HG03175 (cell line): ENCODE results near the gene PHF10.
"Not testable (repeated sequence)": the region's sequence is repeated elsewhere in the genome, so short reads cannot be mapped to it uniquely, and the experiment has no call there.

ENCODE experiments used
- ATAC-seq: cut with Tn5 transposase; IDR thresholded peaks from one replicate; pipeline ENCODE4 v1.9.1; 2021; ENCODE audit warnings: mild to moderate bottlenecking, moderate library complexity; ENCODE audit not compliant: unreplicated experiment

Gene PHF10

DNA sequence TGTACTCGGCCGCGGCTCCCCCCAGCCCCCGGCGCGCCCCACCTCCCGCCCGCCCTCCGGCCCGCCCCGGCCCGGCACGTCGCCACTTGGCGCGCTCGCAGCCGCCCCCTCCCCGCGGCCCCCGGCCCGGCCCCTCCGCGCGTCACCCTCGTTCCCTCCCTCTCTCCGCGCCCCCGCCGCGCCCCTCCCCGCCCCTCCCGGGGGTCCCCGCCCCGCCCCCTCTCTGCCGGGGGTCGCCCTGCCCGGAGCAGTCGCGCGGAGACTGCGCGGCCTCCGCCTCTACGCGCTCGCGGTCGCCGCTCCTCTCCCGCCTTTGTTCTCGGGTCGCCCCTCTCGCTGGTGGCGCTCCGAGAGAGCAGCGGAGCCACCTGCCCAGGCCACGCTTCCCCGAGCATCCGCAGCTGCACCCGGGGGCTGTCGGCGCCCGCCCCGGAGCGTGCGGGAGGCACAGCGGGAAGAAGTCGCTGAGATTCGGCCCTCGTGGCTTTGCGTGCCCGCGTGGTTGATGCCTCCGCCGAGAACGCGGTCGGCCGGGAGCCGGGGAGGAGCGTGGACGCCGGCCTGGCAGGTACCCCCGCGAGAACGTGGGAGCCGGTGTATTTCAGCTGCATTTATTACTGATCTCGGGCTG is at the start of gene PHF10:
Gene PHF10 (minus strand): TSS at position 7 of the 631 bp plus-strand sequence. CDS start 569 bp downstream, outside the sequence.
- peak; percentile 38 for ATAC-seq

- ATAC-seq: no peak
Measured at GRCh38 chr6:169766921-169767736, 42.8 kb upstream of the PHF10 start.

DNA sequence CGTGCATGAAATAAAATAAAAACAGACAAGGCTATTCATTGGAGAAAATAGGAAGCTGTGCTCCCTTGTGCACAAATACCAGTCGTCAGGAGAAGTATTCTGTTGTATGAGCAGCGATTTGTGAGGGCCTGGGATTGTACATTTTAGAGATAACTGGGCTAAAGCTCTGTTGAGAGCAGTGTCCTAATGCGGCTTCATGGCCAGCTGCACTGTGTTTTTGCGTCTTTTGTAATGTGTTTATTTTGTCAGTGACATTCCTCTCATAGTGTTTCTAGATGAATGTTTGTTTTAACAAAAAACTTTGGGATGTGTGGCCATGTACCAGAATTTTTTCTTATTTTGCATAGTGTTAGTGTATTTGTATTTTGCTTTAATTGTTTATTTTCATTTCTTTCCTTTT is 41.9 kb upstream of the PHF10 start:
- no peak for ATAC-seq

- not testable (repeated sequence) for ATAC-seq
Measured at GRCh38 chr6:169765789-169766188, 41.5 kb upstream of the PHF10 start.

DNA sequence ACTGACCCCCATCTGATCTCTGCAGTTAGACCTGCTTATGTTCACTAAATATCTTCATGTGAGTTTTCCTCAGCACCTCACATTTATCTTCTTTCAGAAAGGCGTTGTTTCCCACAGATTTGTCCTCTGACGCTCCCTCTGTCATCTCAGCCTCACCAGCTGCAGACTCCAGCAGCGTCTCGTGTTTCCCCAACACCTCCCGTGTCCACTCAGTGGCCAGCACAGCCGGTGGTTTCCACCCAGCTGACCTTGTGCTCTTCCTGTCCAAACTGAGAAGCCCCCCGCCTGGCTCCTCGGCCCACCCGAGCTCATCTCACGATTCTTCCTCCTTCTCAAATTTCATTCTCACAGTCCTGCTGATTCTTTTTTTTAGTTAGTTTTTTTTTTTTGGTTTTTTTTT is 39.6 kb upstream of the PHF10 start:
- ATAC-seq: no peak

DNA sequence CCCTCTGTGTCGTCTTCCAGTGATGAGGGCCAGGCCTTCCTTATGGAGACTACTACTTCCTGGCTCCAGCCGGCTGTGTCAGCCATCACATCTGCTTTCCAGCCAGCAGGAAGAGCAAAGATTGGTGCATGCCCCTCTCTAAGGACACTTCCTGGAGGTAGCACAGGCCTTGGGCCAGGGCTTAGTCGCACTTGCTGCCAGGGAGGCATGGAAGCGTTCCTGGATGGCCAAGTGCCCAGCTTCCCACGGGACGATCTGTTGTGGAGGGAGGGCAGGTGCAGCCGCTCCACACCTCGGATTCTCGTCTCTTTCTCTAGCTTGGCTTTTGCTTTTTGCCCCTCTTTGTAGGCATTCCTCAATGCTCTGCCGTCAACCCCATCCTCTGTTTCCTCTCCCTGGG is 39.0 kb upstream of the PHF10 start:
- ATAC-seq: no peak

DNA sequence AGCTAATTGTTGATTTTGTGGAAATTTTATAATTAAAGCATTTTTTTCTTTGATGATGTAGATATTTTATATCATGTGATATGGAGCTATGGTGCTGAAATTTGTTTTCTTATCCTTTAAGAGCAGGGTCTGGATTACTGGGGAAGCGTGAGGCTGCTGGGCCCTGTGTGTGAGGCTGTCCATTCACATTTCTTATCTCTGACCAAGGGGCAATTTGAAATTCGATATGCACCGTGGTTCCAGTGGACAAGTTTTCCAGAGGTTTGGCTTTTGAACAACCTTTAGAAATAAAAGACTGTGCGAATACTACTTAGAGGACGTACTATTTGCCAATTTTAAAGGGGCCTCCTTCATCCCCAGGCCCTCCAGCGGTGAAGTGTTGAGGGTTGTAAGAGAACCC is 30.9 kb upstream of the PHF10 start:
- ATAC-seq: no peak

- no peak for ATAC-seq
Measured at GRCh38 chr6:169752074-169752623, 27.8 kb upstream of the PHF10 start.

DNA sequence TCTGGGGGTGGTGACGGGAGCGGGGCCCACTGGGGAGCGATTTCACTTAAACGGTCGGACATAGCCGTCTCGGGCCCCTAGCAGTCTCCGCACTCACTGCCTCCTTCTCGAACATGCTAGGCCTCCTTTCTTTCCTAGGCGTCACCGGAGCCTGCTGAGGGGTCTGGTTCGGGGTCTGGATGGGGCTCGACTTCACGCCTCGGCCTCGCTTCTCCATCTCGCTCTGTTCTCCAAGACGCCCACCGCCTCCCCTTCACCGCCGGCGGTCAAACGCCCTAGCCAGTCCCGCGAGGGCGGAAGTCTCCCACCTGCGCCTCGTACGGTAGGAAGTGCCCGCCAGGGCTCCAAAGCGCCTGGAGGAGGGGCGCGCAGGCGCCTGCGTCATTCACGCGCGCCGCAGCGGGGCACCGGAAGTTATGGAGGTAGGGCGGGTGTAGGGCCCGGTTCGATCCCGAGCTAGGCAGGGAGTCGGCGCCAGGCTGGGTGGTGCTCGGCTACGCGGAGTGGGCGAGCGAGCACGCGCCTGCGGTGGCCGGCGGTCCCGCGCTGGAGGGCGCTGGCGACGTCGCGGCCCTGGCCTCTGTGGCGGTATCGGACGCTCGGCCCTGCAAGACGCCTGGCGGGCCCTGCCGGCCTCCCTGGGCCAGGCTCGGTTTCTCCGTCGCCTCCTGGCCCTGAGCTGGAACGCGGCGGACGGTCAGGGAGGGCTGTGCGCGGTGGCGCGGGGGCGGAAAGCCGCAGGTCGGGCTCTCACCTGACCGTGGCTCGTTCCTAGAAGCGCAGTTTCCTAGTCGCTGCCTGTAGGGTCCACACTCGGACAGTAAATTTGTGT is 27.2 kb upstream of the PHF10 start, which contains the start of the genes DYNLT2 and ERMARD:
Gene DYNLT2 (minus strand): TSS at position 331 of the 832 bp plus-strand sequence. CDS start 114 bp downstream, at position 217.
Gene ERMARD (plus strand): TSS at position 381 of the 832 bp plus-strand sequence. CDS start 36 bp downstream, at position 417.
- peak; percentile 96 for ATAC-seq

DNA sequence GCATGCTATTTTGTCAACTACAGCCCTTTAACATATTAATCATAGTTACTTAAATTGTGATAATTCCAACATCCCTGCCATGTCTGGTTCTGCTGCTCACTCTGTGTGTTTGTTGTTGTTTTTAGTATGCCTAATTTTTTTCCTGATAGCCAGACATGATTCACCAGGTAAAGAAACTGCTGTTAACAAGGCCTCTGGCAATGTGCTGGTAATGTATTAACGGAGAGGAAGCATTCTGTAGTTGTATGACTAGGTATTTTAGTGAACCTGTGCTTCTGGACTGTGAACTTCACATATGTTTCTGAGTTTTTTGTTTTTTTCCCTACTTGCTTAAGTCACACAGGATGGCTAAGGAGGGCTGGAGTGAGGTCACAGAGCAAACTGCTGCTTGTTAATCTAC is 22.3 kb upstream of the PHF10 start:
- no peak for ATAC-seq

GRCh38 chr6:169745405-169745804 is 21.1 kb upstream of the PHF10 start:
- no peak for ATAC-seq

GRCh38 chr6:169741344-169741743 is 17.0 kb upstream of the PHF10 start:
- ATAC-seq: no peak

DNA sequence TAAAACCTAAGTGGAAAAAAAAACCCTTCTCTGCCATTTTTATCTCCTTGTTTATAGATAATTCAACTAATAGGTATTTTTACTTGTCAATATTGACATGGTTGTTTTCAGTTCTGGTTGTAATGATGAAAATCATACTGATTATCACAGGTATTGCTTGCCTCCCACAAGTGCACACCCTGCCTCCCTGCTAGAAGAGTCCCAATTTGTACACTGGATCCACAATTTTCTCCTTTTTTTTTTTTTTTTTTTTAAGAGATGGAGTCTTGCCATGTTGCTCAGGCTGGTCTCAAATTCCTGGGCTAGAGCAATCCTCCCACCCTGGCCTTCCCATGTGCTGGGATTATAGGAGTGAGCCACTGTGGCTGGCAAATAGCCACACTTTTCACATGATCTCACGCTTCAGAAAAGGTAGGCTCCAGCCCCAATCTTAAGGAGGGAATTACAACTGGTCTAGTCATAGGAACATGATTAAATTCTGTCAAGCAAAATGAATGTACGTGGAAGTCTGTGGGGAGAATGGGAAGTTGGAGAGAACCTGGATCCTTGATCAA is 14.8 kb upstream of the PHF10 start:
- ATAC-seq: no peak

DNA sequence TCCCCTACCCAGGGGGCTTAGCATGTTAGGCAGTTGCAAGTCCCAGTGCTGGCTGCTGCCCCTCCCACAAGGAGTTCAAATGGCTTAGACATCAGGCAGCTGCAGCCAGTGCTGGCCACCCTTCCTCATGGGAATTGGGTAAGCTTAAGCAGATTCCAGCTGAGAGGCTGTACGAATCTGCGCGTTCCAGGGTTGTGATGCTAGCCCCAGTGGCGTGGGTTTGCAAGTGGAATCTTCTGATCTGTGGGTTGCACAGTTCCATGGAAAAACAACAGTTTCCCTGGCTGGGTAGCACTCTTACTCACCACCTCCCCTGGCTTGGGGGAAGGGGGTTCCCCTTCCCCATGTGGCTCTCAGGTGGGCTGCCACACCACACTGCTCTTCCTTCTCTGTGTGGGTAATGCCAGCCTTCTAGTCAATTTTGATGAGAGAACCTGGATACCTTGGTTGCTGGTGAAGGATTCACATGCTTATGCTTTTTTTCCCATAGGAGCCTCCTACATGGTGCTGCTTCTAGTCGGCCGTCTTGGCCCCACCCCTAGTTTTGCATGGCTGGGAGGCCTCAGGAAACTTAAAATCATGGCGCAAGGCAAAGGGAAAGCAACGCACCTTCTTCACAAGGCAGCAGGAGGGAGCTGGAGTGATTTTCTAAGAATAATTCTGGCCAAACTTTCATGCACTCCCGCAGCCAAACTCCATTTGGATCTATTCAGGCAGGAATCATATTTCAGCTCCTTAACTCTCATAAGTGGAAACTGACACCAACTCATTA is 14.1 kb upstream of the PHF10 start:
- no peak for ATAC-seq

DNA sequence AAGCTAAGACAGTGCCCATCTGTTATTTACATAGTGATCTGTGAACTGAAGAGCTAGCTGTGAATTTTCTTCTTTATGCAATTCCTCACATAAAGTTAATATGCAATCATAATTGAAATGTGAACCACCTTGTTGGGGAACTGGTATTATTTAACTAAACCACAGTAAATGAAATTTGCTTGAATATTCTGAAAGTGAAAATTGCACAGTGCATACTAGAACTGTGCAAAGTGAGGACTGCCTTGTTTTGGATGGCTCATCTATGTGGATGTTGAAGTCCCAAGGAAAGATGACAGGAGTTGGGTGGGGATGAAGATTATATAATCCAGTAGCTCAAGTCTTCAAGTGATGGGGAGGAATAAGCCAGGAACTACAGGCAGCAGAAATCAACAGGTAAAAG is 5.7 kb upstream of the PHF10 start:
- no peak for ATAC-seq

DNA sequence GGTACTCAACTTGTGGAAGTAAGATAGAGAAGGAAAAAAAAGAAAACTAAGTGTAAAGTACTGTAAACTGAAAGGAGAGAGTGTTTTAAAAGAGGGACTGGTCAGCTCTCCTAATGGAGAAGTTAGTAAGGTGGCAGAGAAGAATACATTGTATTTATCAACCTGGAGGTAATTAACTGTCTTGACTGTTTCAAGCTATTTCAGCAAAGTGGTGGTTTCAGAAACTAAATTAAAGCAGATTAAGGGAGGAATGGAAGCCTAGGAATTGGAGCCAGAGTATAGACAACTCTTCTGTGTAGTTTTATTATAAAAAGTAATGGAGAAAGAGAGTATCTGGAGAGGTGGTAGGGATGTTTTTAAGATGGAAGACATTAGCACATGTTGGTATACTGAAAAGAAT is 2.7 kb upstream of the PHF10 start:
- no peak for ATAC-seq

DNA sequence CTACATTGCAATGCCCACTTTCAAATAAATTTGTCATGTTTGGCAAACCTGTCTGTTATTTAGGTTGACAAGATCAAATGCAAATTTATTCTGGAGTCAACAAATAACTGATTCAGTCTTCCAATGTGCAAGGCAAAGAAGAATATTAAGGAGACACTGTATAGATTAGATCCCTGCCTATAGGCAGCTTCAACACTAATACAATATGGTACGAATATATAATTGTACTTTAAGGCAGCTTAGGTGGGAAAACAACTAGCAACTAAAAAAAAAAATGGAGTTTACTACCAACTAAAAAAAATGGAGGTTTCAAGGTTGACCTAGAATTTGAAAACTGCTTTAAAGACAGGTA is 1.7 kb upstream of the PHF10 start:
- ATAC-seq: no peak

DNA sequence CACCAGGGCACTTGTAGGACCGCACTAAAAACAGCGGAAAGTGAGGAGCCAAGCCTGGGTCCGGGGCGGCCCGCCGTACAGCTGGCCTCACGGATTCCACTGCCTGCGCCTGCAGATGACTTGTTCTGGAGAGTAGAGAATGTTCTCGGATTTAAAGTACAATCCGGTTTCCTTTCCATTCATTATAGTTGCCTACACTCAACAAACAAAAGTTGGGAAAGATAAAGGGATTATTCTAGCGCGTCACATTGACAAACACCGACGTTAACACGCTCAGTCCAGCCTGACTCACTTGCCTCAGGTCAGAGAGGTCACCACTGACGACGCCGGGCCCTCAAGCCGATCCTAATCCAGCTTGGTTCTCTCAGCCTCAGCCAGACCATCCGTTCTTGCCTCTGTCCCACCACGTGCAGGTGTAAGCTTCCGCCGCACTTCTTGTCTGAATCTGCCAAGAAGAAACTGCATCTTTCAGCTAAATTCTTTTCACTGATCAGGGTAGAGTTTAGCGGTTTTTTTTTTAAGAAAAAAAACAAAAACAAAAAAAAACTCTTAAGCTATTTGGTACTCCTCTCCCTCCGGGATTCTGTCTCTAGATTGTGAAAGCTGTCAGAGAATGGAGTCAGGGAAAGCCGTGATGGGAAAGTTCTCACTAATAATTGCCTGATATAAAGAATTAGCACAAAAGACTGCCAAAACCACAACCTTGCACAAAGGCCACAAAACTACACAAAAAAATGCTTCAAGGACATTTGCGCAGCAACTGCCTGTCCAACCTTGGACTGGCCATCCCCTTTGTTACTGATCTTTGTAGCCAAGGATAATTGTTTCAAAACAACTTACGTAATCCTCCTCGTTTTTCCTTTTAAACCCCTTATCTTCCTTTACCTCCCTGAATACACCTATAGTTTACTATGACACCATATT is 1.1 kb upstream of the PHF10 start:
- no peak for ATAC-seq

DNA sequence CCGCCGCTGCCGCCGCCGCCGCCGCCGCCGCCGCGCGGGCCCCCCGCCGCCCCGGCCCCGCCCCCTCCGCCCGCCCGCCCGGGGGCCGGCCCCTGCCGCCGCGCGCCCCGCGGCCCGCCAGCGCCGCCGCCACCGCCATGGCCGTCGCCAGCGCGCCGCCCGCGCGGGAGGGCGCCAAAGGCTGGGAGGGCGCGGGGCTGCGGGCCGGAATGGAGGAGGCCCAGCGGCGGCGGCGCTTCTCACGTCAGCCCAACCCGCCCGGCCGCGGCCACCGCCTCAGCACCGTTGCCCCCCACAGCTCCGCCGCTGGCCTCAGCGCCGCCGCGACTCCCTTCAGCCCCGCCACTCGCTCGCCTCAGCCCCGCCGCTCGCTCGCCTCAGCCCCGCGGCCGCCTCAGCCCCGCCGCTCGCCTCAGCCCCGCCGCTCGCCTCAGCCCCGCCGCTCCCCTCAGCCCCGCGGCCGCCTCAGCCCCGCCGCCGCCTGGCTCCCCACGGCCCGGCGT is 258 bp downstream of the PHF10 start:
- peak; percentile 53 for ATAC-seq
